GM21360 (cell line): ENCODE results near the gene CD79A.
"Not testable (repeated sequence)": the region's sequence is repeated elsewhere in the genome, so short reads cannot be mapped to it uniquely, and the experiment has no call there.

Source experiments
- ATAC-seq: cut with Tn5 transposase; IDR thresholded peaks from one replicate; pipeline ENCODE4 v1.9.1; 2021; ENCODE audit warnings: mild to moderate bottlenecking, moderate library complexity; ENCODE audit not compliant: unreplicated experiment

The CD79A gene

GRCh38 chr19:41904118-41904870 is 27.2 kb downstream of the CD79A start:
- ATAC-seq: no peak

GRCh38 chr19:41905273-41906002 is 28.4 kb downstream of the CD79A start:
- no peak for ATAC-seq

DNA sequence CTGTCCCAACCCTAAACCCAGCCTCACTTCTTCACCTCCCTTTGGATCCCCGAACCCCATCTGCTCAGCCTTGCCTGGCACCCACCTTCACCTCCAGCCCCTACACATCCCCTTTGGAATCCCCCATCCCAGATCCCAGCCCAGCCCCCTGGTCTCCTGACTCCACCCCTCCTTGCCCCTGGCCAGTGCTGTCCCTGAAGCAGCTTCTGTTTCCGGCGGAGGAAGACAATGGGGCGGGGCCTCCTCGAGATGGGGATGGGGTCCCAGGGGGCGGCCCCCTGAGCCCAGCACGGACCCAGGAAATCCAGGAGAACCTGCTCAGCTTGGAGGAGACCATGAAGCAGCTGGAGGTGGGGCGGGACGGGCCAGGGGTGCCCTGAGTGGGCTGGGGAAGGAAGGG is 29.2 kb downstream of the CD79A start:
- ATAC-seq: no peak

- ATAC-seq: no peak
These were observed 30.0 kb downstream of the CD79A start for GRCh38 chr19:41906916-41907680.

DNA sequence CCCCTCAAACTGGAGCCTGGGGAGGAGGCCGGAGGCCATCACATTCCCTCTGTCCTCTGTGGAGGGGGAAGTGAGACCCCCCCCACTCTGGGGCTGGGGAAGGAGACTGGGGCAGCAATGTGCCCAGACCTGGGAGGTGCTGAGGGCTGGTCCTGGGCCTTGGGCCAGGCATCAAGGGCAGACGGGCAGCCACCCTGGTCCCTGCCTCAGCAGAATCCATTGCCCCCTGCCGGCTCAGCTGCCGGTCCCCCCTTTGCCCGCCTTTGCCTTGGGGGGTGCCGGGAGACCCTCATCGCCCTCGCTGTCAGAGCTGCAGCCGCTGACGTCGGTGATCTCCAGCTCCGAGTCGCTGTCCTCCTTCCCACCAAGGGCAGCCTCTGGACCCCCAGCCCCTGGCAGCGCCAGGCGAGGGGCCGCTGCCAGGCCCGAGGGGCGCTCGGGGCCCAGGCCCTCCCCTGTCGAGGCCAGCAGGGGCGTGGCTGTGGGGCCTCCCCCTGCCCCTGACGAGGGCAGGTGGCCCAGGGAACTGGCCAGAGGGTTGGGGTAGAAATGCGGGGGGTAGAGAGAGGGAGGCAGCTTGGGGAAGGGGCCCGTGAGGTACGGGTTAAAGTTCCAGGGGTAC is 31.0 kb downstream of the CD79A start:
- ATAC-seq: no peak

DNA sequence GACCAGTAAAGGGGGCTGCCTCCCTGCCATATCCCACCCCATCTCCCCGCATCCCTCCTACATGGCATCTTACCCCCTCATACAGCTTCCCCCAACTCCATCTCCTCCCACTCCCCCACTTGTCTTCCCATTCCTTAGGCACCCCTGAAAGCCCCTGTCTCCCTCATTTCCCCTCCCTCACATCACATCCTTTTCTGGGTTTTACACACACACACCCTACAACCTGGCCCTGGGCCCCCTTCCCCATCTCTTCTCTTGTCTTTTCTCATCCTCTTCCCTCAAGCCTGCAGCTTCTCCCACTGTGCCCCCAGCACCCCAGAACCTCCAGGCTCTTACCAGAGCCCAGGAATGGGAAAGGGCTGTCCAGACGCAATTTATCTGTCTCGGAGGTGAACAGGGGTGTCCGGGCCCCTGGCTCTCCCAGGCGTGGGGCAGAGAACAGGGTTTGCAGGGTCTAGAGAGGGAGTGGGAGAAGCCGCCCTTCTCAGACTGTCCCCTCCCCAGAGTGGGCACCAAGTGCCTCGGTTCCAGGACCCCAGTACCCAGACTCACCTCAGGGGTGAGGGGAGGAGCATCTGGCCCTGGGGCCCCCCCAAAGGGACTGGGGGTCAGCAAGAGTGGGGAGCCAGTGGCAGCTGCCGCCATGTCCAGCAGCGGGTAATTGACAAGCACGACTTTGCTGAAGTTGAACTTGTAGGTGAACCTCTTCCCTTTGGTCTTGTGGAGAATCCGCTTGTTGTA is 31.8 kb downstream of the CD79A start:
- no peak for ATAC-seq

DNA sequence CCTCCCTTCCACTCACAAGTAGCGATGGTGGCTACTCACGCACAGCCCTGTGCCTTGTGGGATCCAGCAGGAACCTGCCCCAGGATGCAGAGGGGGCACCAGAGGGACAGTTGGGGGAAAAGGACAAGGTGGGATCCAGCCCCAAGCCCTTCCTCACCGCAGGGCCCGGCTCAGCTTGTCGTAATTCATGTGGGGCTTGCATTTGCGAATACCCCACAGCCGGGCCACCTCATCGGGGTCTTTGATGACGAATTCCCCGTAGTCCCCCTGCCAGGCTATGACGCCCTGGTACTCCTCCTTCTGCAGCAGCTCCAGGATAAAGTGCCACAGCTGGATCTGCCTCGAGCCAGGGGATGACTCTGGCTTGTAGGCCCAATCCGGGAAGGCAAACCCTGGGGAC is 32.6 kb downstream of the CD79A start:
- ATAC-seq: no peak

DNA sequence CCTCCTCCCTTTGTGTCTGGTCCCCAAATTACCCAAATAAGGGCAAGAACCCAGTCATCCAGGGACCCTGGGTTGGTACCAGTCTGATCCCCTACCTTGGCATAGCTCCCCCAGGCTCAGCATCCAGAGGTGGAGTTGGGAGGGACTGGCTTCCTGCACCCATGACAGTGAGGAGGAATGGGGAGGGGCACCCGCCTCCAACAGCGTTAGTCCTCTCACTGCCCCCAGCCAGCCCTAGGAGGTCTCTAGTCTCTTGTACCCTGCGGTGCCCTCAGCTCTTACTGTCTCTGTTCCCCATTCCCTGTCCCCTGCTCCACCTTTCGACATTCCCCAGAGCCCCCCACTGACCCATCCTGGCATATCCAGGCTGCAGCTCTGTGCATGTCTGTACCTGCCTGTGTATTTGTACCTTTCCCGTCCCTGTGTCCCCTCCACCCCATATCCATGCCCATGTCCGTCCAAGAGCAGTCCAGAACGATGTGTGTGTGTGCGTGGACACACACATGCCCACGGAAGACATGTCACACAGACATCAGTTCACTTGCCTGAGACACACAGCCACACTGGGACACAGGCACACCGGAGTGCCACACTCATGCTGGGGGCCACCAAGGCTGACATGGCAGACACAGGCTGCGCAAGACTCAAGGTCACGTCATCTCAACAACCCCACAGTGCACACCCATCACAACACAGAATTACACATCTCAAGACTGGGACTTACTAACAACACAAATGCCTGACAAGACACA is 33.3 kb downstream of the CD79A start:
- no peak for ATAC-seq

GRCh38 chr19:41910992-41911888 is 34.2 kb downstream of the CD79A start:
- ATAC-seq: no peak

GRCh38 chr19:41911889-41912731 is 35.0 kb downstream of the CD79A start:
- ATAC-seq: no peak

DNA sequence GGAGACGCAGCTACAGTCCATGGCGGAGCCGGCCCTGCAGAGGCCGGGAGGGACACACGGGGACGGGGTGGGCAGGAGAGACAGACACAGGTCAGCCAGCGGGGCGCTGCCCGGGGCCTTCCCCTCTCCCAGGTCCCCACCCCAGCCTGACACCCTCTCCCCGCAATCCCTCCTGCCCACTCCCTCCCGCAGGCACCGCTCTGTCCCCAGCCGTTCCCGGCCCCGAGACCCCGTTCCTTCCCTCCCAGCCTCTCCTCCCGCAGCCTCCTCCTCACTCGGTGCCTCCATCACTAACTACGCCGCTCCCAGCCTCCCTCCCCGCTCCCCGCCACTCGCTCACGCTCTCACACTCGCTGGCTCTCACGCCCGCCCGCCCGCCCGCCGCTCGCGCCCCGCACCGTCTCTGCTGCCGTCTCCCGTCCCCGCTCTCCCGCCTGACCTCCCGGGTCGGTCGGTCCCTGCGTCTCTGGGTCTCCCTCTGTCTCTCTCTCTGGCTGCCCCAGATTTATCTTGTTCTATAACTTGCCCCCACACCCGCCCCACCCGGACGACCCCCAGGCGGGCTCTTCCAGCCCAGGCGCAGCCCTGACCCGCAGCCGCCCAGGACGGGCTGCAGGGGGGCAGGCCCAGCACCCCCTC is 35.9 kb downstream of the CD79A start:
- ATAC-seq: no peak

DNA sequence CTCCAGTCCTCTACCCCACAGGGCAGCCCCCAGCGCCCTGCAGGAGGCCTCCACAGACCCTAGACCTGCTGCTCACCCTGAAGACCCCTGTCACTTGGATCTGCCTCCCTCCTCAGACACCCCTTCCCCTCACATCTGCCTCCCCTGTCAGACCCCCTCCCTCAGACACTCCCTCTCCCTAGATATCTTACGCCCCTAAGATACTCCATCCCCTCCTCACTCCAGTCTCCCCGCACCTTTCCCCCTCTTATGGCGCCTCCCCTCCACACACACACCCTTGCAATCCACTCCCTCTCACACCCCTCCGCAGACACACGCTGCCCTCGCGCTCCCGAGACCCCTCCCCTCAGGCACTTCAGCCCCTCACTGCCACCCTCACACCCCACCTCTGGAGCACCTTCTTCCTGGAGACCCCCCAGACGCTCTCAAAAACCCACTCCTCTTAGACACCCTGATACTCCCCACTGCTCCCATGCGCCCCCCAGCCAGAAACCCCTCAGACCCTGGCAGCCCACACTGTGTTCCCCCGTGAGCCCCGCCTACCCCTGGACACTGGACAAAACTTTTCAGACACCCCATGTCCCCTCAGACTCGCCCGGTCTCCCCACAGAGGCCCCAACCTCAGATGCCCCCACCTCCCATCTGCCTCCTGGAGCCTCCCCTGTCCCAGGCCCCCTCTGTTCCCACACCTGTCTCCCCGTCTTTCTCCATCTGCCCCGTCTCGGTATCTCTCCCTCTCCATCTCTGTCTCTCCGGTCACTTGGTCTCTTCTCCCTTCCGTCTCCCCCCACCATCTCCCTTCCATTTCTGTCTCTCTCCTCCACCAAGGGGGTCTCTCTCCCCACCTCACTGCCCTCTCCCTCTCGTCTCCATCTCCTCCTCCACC is 36.7 kb downstream of the CD79A start:
- no peak for ATAC-seq

- ATAC-seq: not testable (repeated sequence)
These were observed 37.4 kb downstream of the CD79A start for GRCh38 chr19:41914424-41914834.

GRCh38 chr19:41915021-41915775 is 38.1 kb downstream of the CD79A start:
- ATAC-seq: no peak

- no peak for ATAC-seq
These were observed 38.8 kb downstream of the CD79A start for GRCh38 chr19:41915776-41916414.
